Esophagus muscularis mucosa (tissue), 4 donors: Measurements from ENCODE around the gene ARPIN. TPM values are rescaled to one million over a fixed set of nuclear protein-coding genes. Genes with fewer than 3 reads are reported as not detected.
A peak's percentile ranks its signal among the peaks of the same experiment; 100 is the strongest.
"Not testable (repeated sequence)": the region's sequence is repeated elsewhere in the genome, so short reads cannot be mapped to it uniquely, and the experiment has no call there.

Source experiments
- DNase-seq: peaks from one replicate; pipeline ENCODE4 v3.0.0-alpha.2; 2017; ENCODE audit errors: extremely low spot score
- H3K27ac ChIP-seq, 4 donors: fragments of 200-600 bp; sonication (generic); replicated peaks in 1 of 4; 1 replicate in 3 of 4; 2 replicates in 1 of 4; pipeline ENCODE4 v1.5.1; 2016 to 2019; ENCODE audit warnings: mild to moderate bottlenecking in 1 of 4
- H3K27me3 ChIP-seq, 4 donors: fragments of 200-600 bp; sonication (generic); one replicate each; pipeline versions ENCODE4 v1.5.1 to v1.6.0; 2016 to 2019
- H3K36me3 ChIP-seq, 4 donors: fragments of 200-600 bp; sonication (generic); one replicate each; pipeline ENCODE4 v1.5.1; 2016 to 2019
- H3K4me1 ChIP-seq, 4 donors: fragments of 200-600 bp; sonication (generic); one replicate each; pipeline ENCODE4 v1.5.1; 2016 to 2019
- H3K4me3 ChIP-seq, 4 donors: fragments of 200-600 bp; sonication (generic); 1 replicate in 2 of 4; 2 replicates in 2 of 4; pipeline ENCODE4 v1.5.1; 2016 to 2019; ENCODE audit warnings: mild to moderate bottlenecking in 4 of 4, moderate library complexity in 1 of 4
- H3K9me3 ChIP-seq, 4 donors: fragments of 200-600 bp; sonication (generic); 1 replicate in 3 of 4; 2 replicates in 1 of 4; pipeline ENCODE4 v1.5.1; 2016 to 2019
- CTCF ChIP-seq, 3 experiments: fragments of 200-600 bp in 2 of 3; fragments of 450-650 bp in 1 of 3; sonication (generic) in 2 of 3; IDR thresholded peaks; one replicate each; pipeline ENCODE4 v1.5.1; 2017 to 2019; ENCODE audit warnings: antibody characterized with exemption in 3 of 3, mild to moderate bottlenecking in 2 of 3, moderate library complexity in 1 of 3
- EP300 ChIP-seq: sonication (generic); formaldehyde crosslinking; IDR thresholded peaks from one replicate; pipeline ENCODE4 v1.6.1; 2017; ENCODE audit warnings: antibody characterized with exemption
- POLR2A ChIP-seq: fragments of 450-650 bp; IDR thresholded peaks from one replicate; pipeline ENCODE4 v1.6.1; 2017; ENCODE audit warnings: antibody characterized with exemption, moderate library complexity, mild to moderate bottlenecking, low read depth
- POLR2AphosphoS5 ChIP-seq, 2 donors: sonication (generic); formaldehyde crosslinking; IDR thresholded peaks; one replicate each; pipeline ENCODE4 v1.6.1; 2017; ENCODE audit warnings: antibody characterized with exemption in 2 of 2
- WGBS: methylation state at CpG from one replicate; pipeline ENCODE4 v1.1.5; 2018; 5-methylcytosine and 5-hydroxymethylcytosine counted together
- intact Hi-C: fragments of 100-400 bp; cut with DNase I; formaldehyde crosslinking; loops from one replicate; pipeline ENCODE4 v1.15.1; 2023
- total RNA-seq, 4 donors: library from RNA; depleted of rRNA; stranded (reverse); fragments of >200 nt; gene quantifications; one replicate each; pipeline versions ENCODE4 v1.1.0 to v1.2.1, GENCODE V29; 2016

ARPIN gene
- total RNA-seq: 10 to 100 TPM; 19.9 to 26.6 (median 25.4) TPM

GRCh38 chr15:89912674-89913396 is at the start of gene ARPIN:
TSS of gene ARPIN (minus strand) at chr15:89912952. CDS start at chr15:89912835, 117 bp downstream.
- H3K9me3 ChIP-seq: no peaks in the 10 kb centered on the region
- H3K27me3 ChIP-seq: no peaks in the 10 kb centered on the region
- DNase-seq: no peak
- H3K27ac ChIP-seq: peak within 1 kb of the TSS; percentile 81 to 88 (median 86)
- H3K4me3 ChIP-seq: peak within 1 kb of the TSS; percentile 87 to 98 (median 92)
- peaks cover 13 to 27% (median 25%) of the 10 kb centered on the region in 4 donors for H3K4me1 ChIP-seq
- peaks cover 0 to 29% (median 19%) of the 10 kb centered on the region in 4 donors for H3K36me3 ChIP-seq
- TF ChIP-seq POLR2AphosphoS5 (IDR thresholded peaks at IDR 0.05): peak in 1 of 2 donors; percentile 30
- TF ChIP-seq CTCF (IDR thresholded peaks at IDR 0.05): peak in 1 of 3 experiments; percentile 8
- no peak for TF ChIP-seq POLR2A
- TF ChIP-seq EP300: no peak
- WGBS: 62% methylated on average over 8 of the region's 57 CpGs
- intact Hi-C loops: loop anchor here (5.0 kb wide), 3 partner anchors 84 to 179 kb away; no protein-coding TSS in a partner anchor

GRCh38 chr15:89958107-89958805 is 45.5 kb upstream of the ARPIN start:
- intact Hi-C loops: no loop called here
- Histone ChIP-seq H3K27me3 (no peaks in the 10 kb centered on the region), H3K36me3 (no peaks in the 10 kb centered on the region), H3K4me3 (no peak overlapping the region), H3K9me3 (no peaks in the 10 kb centered on the region), H3K27ac (no peak overlapping the region), H3K4me1 (no peaks in the 10 kb centered on the region)
- no peak for DNase-seq
- TF ChIP-seq EP300: no peak
- no peak for TF ChIP-seq POLR2A
- TF ChIP-seq CTCF (IDR thresholded peaks at IDR 0.05): no peak
- no peak for TF ChIP-seq POLR2AphosphoS5 (IDR thresholded peaks at IDR 0.05)
- 88% methylated on average over 17 of the region's 18 CpGs for WGBS

- H3K4me1 ChIP-seq, H3K36me3 ChIP-seq, H3K9me3 ChIP-seq, H3K27ac ChIP-seq, DNase-seq, intact Hi-C loops, H3K4me3 ChIP-seq, H3K27me3 ChIP-seq: not testable (repeated sequence)
- 94% methylated on average over 13 of the region's 13 CpGs for WGBS
Measured at GRCh38 chr15:89955449-89955998, 42.8 kb upstream of the ARPIN start.

- TF ChIP-seq CTCF (IDR thresholded peaks at IDR 0.05) (no peak), EP300 (no peak), POLR2A (no peak), POLR2AphosphoS5 (IDR thresholded peaks at IDR 0.05) (no peak)
- Histone ChIP-seq H3K9me3 (no peaks in the 10 kb centered on the region), H3K27ac (no peak overlapping the region), H3K36me3 (no peaks in the 10 kb centered on the region), H3K27me3 (no peaks in the 10 kb centered on the region), H3K4me3 (no peak overlapping the region), H3K4me1 (no peaks in the 10 kb centered on the region)
- intact Hi-C loops: no loop called here
- 77% methylated on average over 3 of the region's 3 CpGs for WGBS
- no peak for DNase-seq
Measured at GRCh38 chr15:89954541-89954940, 41.8 kb upstream of the ARPIN start.

- no peaks in the 10 kb centered on the region for H3K9me3 ChIP-seq
- 70% methylated on average over 7 of the region's 7 CpGs for WGBS
- H3K27ac ChIP-seq: no peak overlapping the region
- intact Hi-C loops: no loop called here
- no peak for TF ChIP-seq CTCF (IDR thresholded peaks at IDR 0.05)
- no peak for TF ChIP-seq EP300
- TF ChIP-seq POLR2AphosphoS5 (IDR thresholded peaks at IDR 0.05): no peak
- TF ChIP-seq POLR2A: no peak
- no peaks in the 10 kb centered on the region for H3K36me3 ChIP-seq
- no peak for DNase-seq
- no peaks in the 10 kb centered on the region for H3K27me3 ChIP-seq
- no peak overlapping the region for H3K4me3 ChIP-seq
- H3K4me1 ChIP-seq: no peaks in the 10 kb centered on the region
Measured at GRCh38 chr15:89948796-89949195, 36.0 kb upstream of the ARPIN start.
